Aorta (tissue), 5 donors: ENCODE measurements around the gene PDCD6IP. TPM values are rescaled to one million over a fixed set of nuclear protein-coding genes. Genes with fewer than 3 reads are reported as not detected.
"Not testable (repeated sequence)": the region's sequence is repeated elsewhere in the genome, so short reads cannot be mapped to it uniquely, and the experiment has no call there.

Experiments used
- ATAC-seq: fragments of 200-7000 bp; cut with Tn5 transposase; one replicate; pipeline ENCODE4 v1.9.1; 2022; ENCODE audit warnings: moderate library complexity; ENCODE audit not compliant: low FRiP score
- DNase-seq, 2 donors: peaks; one replicate each; pipeline ENCODE4 v3.0.0-alpha.2; 2020
- H3K27ac ChIP-seq, 2 donors: one replicate each; pipeline ENCODE4 v1.5.1; 2013; ENCODE audit warnings: low read length in 2 of 2, mild to moderate bottlenecking in 2 of 2, moderate library complexity in 2 of 2, control low read depth in 1 of 2, inconsistent platforms in 1 of 2, low read depth in 1 of 2
- H3K27me3 ChIP-seq, 2 donors: one replicate each; pipeline ENCODE4 v1.6.1; 2013; ENCODE audit warnings: control low read depth in 1 of 2, low read length in 1 of 2, mild to moderate bottlenecking in 1 of 2, moderate library complexity in 1 of 2; ENCODE audit not compliant: insufficient read depth in 2 of 2, control insufficient read depth in 1 of 2
- H3K36me3 ChIP-seq, 2 donors: one replicate each; pipeline ENCODE4 v1.6.1; 2013; ENCODE audit warnings: control low read depth in 1 of 2, low read length in 1 of 2, mild to moderate bottlenecking in 1 of 2; ENCODE audit not compliant: insufficient read depth in 2 of 2, control insufficient read depth in 1 of 2
- H3K4me1 ChIP-seq, 2 donors: one replicate each; pipeline ENCODE4 v1.6.1; 2013; ENCODE audit warnings: low read length in 2 of 2, control low read depth in 1 of 2, mild to moderate bottlenecking in 1 of 2, moderate library complexity in 1 of 2; ENCODE audit not compliant: insufficient read depth in 2 of 2, control insufficient read depth in 1 of 2
- H3K4me3 ChIP-seq, 2 donors: one replicate each; pipeline ENCODE4 v1.5.1; 2013; ENCODE audit warnings: low read length in 2 of 2, control low read depth in 1 of 2, mild to moderate bottlenecking in 1 of 2
- H3K9me3 ChIP-seq: one replicate; pipeline ENCODE4 v1.6.1; 2013; ENCODE audit warnings: mild to moderate bottlenecking, low read length; ENCODE audit not compliant: control insufficient read depth
- WGBS, 2 donors: extraction: QIAGEN DNeasy Blood & Tissue Kit; methylation state at CpG; one replicate each; pipeline ENCODE4 v1.1.7; 2013; 5-methylcytosine and 5-hydroxymethylcytosine counted together
- intact Hi-C, 2 donors: fragments of 100-400 bp; cut with DNase I; formaldehyde crosslinking; loops; one replicate each; pipeline versions ENCODE4 v1.14.2 to v1.15.0; 2022
- polyA plus RNA-seq, 2 donors: library from polyadenylated mRNA; stranded (reverse); fragments of 200-250 nt; gene quantifications; one replicate each; pipeline ENCODE4 v1.2.3, GENCODE V29; 2013
- total RNA-seq, 2 donors: library from RNA; stranded (reverse); fragmentation: NEBNext Ultra II Directional; extraction: Animal tissue kit (Norgen Biotek cat#: 25700); gene quantifications; one replicate each; pipeline ENCODE4 v1.2.1, GENCODE V29; 2021
- donor health status: healthy with polysubstance abuse.
- donor health status: Bipolar disorder and iron deficiency.
- donor health status: DM: no; HTN: no; CAD: no.
- donor health status: DM: no; HTN: no; CAD: no.
- donor health status: DM: yes; HTN: yes; CAD: no.

The PDCD6IP gene
- total and polyA plus RNA-seq, 4 donors, result 41.7 to 245 (median 143) TPM

DNA sequence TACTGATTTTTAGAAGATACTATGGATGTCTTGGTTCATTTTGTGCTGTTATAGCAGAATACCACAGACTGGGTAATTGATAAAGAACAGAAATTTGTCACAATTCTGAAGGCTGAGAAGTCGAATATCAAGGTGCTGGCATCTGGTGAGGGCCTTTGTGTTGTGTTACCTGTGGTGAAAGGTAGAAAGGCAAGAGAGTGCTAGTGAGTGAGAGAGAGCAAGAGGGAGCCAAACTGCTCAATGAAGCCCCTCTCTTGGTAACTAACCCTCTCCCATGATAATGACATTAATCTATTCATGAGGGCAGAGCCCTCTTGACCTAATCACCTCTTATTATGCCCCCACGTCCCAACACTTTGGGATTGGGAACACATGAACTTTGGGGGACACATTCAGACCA, 31.3 kb downstream of the PDCD6IP start:
- Histone ChIP-seq H3K27ac (no peak overlapping the region), H3K27me3 (no peaks in the 10 kb centered on the region), H3K4me3 (no peak overlapping the region), H3K4me1 (no peaks in the 10 kb centered on the region), H3K9me3 (no peaks in the 10 kb centered on the region), H3K36me3 (peaks cover 3% of the 10 kb centered on the region in 2 donors)
- ATAC-seq (no peak), DNase-seq (no peak)
- 93 to 96% methylated on average over 2 of the region's 2 CpGs for WGBS, 2 donors
- intact Hi-C loops, result no loop called here

DNA sequence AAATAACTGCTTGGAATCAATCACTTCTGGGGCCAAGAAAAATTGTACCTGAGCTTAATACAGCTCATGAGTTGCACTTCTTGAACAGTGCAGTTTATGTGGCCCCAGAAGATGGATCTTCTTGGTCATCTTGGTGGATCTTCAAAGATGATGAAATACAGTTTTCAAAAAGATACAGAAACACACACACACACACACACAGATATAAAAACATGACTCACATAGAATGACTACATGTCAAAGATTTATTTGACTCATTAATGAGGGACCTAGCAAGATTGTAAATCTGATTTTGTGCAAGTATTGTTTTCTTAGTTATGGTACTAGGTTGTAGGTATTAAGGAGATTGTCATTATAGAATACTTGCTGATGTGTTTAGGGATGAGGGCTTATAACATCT, 32.6 kb downstream of the PDCD6IP start:
- no peak for DNase-seq
- H3K27me3 ChIP-seq, result no peaks in the 10 kb centered on the region
- intact Hi-C loops, result no loop called here

DNA sequence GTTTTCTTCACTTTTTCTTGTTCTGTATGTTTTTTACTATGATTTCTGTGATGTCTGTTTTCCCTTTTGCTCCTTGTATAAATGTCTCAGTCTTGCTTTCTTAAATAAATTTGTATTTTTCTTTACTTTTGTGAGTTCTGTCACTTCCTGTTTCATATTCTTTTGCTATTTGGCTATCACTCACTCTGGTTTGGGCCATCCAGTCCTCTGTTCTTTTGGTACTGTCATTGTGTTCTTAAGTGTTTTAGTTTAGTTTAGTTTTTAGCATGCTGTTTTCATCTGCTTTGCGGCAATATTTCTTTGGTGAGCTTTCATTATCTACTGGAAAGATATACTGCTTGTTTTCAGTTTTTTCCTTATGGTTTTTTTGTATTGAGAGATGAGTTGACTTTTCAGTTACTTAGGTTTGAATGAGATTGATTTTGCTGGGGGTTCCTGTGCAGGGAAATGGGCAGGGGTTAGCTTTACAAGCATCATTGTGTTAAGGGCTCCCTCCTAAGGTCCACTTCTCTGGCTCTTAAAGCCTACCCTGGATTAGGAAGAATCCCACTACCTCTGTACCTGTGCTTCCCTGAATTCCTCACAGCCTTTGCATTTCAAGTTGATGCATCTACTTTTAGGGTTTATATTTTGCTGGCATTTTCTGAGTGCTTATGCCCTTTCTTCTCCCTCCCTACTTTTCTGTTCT, 35.1 kb downstream of the PDCD6IP start:
- 93 to 100% methylated on average over 1 of the region's 1 CpG for WGBS, 2 donors
- H3K9me3 ChIP-seq, result no peaks in the 10 kb centered on the region
- no peaks in the 10 kb centered on the region for H3K27me3 ChIP-seq
- intact Hi-C loops, result no loop called here
- ATAC-seq, result no peak
- DNase-seq, result no peak
- no peaks in the 10 kb centered on the region for H3K4me1 ChIP-seq
- H3K36me3 ChIP-seq, result peaks cover 3% of the 10 kb centered on the region in 2 donors
- no peak overlapping the region for H3K4me3 ChIP-seq
- no peak overlapping the region for H3K27ac ChIP-seq

More for the DNA sequence above, 32.6 kb downstream of the PDCD6IP start:
- Histone ChIP-seq H3K36me3 (peaks cover 3% of the 10 kb centered on the region in 2 donors), H3K27ac (no peak overlapping the region), H3K4me3 (no peak overlapping the region), H3K9me3 (no peaks in the 10 kb centered on the region), H3K4me1 (no peaks in the 10 kb centered on the region)
- no peak for ATAC-seq

DNA sequence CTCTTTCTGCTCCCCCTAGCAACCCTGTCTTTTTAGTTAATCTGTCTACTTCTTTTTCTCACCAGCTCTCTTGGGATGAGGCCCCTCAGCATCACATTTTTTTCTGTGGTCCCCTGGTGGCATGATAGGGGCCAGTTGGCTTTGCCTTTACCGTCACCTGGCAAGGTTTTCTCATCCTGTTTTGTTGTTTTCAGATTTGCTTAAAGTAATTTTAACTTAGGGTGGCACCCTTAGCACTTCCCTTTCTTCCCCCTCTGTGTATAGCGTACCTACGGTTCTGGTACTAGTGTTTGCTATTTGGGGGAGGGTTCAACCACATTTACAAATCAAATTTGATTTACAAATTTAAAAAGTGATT, 35.6 kb downstream of the PDCD6IP start:
- Histone ChIP-seq H3K27ac (no peak overlapping the region), H3K27me3 (no peaks in the 10 kb centered on the region), H3K4me1 (no peaks in the 10 kb centered on the region), H3K4me3 (no peak overlapping the region), H3K9me3 (no peaks in the 10 kb centered on the region), H3K36me3 (peaks cover 3% of the 10 kb centered on the region in 2 donors)
- ATAC-seq (no peak), DNase-seq (no peak)
- intact Hi-C loops, result no loop called here
- 94 to 98% methylated on average over 3 of the region's 3 CpGs for whole genome bisulfite sequencing, 2 donors

DNA sequence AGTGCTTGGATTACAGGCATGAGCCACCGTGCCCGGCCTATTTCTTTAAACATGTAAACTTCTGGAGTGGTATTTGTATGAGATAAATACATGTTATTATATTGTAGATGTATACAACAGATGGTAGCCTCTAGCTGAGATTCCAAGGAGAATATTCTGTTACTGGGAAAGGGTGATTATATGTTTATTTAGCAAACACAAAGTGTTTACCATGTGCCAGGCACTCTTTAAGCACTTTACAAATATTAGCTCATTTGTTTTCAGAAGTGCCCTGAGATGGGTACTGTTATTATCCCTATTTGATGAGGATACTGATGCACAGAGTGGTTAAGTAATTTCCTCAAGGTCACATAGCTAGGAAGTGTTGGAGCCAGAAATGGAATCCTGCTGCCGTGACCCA, 38.8 kb downstream of the PDCD6IP start:
- H3K27ac ChIP-seq, H3K4me1 ChIP-seq, H3K4me3 ChIP-seq, intact Hi-C loops, H3K36me3 ChIP-seq, DNase-seq, H3K9me3 ChIP-seq, H3K27me3 ChIP-seq, ATAC-seq: not testable (repeated sequence)
- WGBS, 2 donors, result 95 to 98% methylated on average over 2 to 3 of the region's 3 CpGs

DNA sequence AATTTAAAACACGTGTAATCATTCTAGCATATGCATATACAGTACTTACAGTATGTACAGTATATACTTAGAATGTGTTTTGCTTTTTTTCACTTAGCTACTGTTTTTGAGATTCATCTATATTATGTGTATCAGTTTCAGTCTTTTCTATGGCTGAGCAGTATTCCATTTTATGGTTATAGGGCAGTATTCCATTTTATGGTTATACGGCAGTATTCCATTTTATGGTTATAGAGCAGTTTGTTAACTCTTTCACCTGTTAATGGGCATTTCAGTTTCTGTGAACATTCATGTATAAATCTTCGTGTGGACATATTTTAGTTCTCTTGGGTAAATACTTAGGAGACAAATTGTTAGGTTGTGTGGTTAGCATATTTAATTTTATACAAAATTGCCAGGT, 40.9 kb downstream of the PDCD6IP start:
- no peak for DNase-seq
- Histone ChIP-seq H3K36me3 (no peaks in the 10 kb centered on the region), H3K27ac (no peak overlapping the region), H3K9me3 (no peaks in the 10 kb centered on the region), H3K27me3 (no peaks in the 10 kb centered on the region), H3K4me3 (no peak overlapping the region), H3K4me1 (no peaks in the 10 kb centered on the region)
- no peak for ATAC-seq
- intact Hi-C loops, result no loop called here
- 82 to 86% methylated on average over 3 of the region's 3 CpGs for WGBS, 2 donors

DNA sequence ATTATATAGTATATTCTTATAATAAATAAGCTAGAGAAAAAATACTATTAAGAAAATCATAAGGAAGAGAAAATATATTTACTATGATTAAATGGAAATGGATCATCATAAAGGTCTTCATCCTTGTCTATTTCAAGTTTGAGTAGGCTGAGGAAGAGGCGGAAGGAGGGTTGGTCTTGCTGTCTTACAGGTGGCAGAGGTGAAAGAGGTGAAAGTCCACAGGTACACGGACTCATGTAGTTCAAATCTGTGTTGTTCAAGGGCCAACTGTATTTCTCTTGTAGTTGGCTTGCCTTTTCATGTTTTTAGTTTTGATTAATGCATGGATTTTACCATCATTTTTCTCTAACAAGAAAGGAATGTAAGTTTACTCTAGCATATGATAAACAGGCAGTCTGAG, 41.7 kb downstream of the PDCD6IP start:
- Histone ChIP-seq H3K27ac (no peak overlapping the region), H3K27me3 (no peaks in the 10 kb centered on the region), H3K4me3 (no peak overlapping the region), H3K4me1 (no peaks in the 10 kb centered on the region), H3K9me3 (no peaks in the 10 kb centered on the region), H3K36me3 (no peaks in the 10 kb centered on the region)
- 88 to 92% methylated on average over 2 of the region's 2 CpGs for WGBS, 2 donors
- DNase-seq (no peak), ATAC-seq (no peak)
- intact Hi-C loops, result no loop called here

DNA sequence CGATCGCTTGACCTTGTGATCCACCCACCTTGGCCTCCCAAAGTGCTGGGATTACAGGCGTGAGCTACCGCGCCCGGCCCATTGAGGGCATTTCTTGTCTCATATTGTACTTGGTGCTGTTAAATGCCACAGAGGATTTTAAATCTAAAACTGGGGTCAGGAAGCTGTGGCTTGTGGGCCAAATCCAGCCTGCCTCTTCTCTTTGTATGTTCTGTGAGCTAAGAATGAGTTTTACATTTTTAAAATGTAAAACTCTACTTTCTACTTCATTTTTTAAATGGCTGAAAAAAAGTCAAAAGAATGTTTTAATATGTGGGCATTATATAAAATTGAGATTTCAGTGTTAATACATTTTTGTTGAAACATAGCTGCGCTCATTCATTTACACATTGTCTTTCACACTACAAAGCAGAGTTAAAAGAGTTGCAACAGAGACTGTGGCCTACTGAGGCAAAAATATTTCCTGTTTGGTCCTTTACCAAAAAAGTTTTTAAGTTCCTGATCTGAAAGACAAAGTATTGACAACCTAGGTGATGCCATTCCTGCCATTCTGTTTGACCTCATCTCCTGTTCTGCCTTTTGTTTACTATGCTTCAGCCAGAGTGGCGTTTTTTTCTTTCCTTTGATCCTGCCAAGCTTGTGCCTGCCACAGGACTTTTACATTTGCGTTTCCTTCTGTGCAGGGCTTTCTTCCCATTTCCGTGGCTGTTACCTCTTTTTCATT, 50.4 kb downstream of the PDCD6IP start:
- Histone ChIP-seq H3K4me3 (no peak overlapping the region), H3K36me3 (peaks cover under 1 to 2% of the 10 kb centered on the region in 2 donors), H3K27me3 (no peaks in the 10 kb centered on the region), H3K9me3 (no peaks in the 10 kb centered on the region), H3K4me1 (no peaks in the 10 kb centered on the region), H3K27ac (no peak overlapping the region)
- DNase-seq (no peak), ATAC-seq (no peak)
- WGBS, 2 donors, result 80 to 83% methylated on average over 10 of the region's 10 CpGs
- intact Hi-C loops, result no loop called here

DNA sequence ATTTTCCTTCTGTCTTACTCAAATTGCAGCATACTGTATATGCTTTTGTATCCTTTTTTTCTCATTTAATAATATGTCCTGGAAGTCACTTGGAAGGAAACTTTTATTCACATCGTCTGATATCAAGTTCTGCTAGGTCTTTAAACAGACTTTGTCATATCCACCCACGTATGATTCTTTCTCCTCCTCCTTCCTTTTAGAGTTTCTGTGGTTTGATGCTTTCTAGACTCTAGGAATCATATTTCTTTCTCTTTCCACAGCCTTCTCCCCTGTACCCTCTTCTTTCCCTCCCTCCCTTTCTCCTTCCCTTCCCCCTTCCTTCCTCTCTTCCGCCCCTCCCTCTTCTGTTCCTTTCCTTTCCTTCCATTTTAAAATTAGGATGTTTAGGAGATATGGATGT, 52.2 kb downstream of the PDCD6IP start:
- H3K36me3 ChIP-seq, result not testable (repeated sequence)

More for the DNA sequence above, 52.2 kb downstream of the PDCD6IP start:
- H3K27me3 ChIP-seq, H3K4me1 ChIP-seq, H3K4me3 ChIP-seq, intact Hi-C loops, DNase-seq, H3K9me3 ChIP-seq, ATAC-seq, H3K27ac ChIP-seq: not testable (repeated sequence)
- 71 to 93% methylated on average over 2 to 3 of the region's 3 CpGs for WGBS, 2 donors
